HG03097 (cell line): ENCODE results near the gene PTGFRN.

ENCODE experiments used
- ATAC-seq: cut with Tn5 transposase; IDR thresholded peaks from one replicate; pipeline ENCODE4 v1.9.1; 2021; ENCODE audit not compliant: unreplicated experiment, low FRiP score

PTGFRN gene

DNA sequence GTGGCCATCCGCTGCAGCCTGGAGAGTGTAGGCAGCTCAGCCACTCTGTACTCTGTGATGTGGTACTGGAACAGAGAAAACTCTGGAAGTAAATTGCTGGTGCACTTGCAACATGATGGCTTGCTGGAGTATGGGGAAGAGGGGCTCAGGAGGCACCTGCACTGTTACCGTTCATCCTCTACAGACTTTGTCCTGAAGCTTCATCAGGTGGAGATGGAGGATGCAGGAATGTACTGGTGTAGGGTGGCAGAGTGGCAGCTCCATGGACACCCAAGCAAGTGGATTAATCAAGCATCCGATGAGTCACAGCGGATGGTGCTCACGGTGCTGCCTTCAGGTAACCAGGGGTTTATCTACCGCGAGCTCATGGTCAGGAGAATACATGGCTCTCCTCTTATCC lies 115.9 kb downstream of the PTGFRN start:
- no peak for ATAC-seq

DNA sequence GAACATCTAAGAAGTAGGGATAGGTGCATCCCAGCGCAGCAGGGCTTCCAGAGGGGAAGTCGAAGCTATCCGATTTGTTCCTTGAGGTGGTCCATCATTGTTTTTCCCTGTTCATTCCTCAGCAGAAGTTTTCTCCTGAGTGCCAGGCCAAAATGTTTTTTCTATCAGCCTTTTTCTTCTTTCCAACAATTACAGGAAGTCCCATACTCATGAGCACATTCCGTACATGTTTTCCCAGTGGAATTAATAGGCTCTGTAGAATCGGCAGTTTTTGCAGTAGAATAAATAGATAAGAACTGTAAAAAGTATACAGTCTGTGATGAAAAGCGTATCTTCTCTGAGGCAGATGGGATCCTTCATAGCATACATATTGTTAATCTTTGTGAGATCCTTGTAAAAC lies 116.6 kb downstream of the PTGFRN start:
- ATAC-seq = no peak

DNA sequence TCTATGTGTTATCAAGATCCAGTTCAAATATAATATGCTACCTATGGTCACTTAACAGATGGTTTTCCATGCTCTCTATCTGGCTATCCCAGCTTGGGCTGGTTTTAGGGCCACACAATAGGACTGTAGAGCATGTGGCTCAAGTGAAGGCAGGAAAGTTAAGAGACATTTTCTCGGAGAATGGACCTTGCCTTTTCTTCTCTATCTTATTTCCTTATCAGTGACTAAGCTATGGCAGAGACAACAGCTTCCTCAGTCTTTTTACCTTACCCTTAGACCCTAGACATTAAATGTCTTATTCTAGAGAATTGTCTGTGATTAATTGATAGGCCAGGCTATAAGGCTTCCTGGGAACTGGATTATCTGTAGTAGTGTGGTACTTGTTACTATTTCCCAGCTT lies 120.0 kb downstream of the PTGFRN start:
- no peak for ATAC-seq

DNA sequence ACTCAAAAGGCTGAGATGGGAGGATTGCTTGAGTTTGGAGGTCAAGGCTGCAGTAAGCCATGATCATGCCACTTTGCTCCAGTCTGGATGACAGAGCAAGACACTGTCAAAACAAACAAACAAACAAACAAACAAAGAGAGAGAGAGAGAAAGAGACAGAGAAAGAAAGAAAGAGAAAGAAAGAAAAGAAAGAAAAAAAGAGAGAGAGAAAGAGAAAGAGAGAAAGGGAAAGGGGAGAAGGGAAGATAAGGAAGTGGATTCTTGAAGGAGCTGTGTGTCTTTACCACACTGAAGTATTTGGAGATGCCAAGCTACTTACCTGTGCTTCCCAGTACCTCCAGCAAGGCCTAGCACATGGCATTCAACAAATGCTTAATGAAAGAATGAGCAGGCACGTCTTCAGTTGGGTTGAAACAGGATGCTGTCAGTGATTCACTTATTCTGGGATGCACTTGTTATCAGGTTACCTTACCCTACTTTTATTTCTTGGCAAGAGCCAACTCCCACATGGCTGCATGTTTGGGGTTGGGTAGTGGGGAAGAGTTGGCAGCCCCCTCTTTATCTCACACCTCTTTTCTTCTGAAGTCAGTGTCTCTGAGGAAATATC lies 120.7 kb downstream of the PTGFRN start:
- no peak for ATAC-seq

DNA sequence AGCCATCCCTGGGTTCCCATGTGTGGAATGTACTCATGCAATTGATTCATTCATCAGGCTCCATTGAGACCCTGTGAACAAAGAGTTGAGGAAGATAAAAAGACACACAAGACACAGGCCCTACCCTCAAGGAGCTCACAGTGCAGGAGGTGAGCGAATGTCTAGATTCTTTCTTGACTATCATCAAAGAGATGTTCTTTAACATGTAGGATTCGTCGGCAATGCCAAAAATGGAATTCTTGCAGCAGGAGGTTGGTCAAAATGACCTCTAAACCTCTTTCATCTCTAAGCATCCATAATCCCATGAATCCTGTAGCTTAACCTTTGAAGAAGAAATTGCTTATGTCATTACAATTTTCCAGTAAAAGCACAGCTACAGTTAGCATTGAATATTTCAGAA lies 122.5 kb downstream of the PTGFRN start:
- ATAC-seq = no peak

DNA sequence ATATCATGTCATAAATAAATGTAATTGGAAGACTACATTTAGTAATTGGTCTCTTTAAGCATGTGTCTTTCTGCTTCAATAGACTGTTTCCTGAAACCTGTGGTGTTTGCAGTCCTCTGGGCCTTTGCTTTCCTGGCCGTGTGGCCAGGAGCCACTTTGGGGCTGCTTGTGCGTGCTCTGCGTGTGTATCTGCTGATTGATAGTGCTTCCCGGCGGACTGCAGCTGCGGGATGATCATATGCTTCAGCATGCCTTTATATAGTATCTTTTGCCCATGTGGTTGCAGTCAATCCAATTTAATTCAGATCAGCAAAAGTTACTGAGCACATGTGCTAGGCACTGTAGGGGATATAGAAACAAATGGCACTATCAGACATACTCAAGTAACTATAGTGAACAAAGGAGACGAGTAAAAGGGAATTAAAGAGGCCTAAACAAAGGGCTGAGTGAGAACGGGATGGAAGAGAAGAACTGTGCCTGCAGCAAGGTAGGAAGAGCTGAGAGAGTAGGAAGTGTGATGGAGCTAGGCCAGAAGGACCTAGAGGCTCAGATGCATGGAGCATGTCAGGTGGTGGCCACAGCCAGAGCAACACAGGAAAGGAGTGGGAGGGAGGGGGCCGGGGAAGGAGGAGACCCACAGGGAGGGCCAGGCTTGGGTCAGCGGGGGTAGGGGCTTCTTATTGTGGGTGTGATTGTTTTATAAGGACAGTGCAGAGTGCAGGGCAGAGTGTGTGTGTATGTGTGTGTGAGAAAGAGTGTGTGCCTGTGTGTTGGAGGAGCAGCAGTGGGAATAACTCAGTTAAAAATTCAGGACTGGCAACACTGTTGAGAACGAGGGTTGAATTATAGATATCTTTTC lies 123.2 kb downstream of the PTGFRN start:
- ATAC-seq = no peak

DNA sequence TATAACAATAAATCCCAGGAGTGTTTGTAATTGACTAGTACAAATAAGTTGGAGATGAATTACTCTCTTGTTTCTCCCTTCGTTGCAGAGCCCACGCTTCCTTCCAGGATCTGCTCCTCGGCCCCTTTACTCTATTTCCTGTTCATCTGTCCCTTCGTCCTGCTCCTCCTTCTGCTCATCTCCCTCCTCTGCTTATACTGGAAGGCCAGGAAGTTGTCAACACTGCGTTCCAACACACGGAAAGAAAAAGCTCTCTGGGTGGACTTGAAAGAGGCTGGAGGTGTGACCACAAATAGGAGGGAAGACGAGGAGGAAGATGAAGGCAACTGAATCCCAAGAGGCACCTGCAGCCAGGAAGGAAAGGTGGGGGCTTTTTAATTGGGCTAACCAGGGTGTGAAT lies 124.1 kb downstream of the PTGFRN start:
- no peak for ATAC-seq

DNA sequence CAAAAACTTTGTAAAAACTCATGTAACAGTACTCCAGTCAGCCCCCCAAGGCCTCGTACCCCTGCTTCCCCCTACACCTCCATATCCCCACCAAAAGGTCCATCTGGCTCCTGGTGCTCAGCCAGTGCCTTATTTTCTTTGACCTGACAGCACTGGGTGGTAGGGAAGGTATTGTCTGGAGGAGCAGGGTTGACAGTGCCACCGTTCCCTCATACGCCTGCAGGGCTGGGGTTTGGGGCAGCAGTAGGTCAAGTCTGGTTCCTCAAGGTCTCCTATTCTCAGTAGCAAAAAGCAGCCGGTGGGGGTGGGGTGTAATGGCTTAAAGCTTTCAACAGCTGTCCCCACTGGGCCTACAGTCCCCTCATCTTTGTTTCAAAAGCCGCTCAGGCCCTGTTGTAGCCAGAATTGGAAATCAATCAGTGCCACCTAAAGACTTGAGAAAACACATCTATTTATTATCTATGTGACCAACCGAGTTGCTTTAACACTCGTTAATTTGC lies 125.1 kb downstream of the PTGFRN start:
- no peak for ATAC-seq

DNA sequence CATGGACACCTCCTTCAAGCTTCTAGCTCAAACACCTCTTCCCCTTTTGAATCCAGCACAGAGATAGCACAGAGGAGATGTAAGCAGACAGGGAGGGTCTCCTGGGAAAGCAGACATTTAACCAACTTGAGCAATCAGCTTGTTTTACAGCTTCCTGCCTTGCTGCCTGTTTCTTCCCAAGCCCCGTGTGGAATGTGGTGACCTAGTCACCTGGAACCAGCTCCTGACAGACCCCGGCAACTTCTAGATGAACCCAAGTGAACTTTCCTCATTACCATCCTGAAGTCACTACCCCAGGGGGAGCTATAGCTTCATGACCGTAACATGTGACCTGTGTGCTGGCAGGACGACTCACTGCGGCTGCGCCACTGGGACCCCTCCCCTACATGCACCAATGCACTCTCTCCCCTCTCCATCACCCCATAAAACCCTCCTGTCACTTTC lies 126.3 kb downstream of the PTGFRN start:
- ATAC-seq = no peak

DNA sequence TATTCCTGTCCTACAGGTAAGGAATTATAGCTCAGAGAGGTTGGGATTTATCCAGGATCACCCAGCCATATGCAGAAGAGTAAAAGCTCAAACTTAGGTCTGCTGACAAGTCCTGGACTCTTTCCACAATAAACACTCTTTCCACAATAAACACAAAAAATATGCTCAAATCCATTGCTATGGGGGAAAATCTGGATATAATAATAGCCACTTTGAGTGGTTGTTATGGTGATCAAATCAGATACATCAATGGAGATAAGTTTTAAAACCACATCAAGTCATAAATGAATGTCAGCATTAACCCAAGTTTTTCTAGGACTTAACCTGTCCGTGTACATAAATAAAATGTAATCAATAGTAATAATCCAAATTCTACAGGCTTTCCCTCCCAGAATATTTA lies 128.1 kb downstream of the PTGFRN start:
- no peak for ATAC-seq

DNA sequence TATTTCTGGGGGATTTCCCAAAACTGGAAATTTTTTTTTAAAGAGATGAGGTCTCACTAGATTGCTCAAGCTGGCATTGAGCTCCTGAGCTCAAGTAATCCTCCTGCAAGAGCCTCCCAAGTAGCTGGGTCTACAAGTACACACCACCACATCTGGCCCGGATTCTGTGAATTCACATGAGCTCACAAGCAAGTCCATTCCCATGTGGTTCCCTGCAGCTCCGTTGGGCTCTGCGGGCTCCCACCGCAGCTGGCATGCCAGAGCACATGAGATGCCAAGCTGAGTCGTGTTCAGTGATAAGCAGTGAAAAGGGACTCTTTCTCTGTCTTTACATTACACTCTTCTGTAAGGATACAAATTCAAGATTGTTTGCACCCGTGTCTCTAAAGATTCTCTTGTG lies 128.5 kb downstream of the PTGFRN start:
- no peak for ATAC-seq
